ENCODE data around the gene SPATC1L. TPM values are rescaled to one million over a fixed set of nuclear protein-coding genes. Genes with fewer than 3 reads are reported as not detected.

The SPATC1L gene
- total RNA-seq, 1 donor from 2014 or later, result 4.5 TPM

DNA sequence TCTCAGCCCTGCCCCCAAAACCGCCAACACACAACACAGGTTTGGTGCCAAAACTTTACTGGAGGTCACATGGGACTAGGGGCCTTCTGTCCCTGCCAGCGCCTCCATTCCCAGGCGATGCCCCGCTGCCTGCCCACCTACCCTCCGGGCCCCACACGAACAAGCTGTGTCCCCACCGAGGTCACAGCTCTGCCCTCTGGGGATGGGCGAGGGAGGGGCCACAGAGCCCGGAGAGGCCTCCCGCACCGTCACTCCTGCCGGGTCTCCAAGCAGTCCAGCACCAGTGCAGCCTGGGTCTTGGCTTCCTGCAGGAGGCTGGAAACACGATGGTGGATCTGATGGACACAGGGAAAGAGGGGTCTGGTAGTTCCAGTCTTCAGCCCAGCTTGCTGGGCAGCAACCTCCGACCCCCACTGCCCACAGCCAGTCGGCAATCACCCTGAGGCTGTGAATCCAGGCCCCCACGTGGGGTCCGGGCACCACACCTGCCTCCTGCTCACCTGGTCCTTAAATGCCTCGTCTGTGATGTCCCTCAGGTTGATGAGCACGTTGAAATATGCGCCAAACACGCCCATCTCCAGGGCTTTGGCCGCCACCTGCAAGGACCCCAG, 47.4 kb downstream of the SPATC1L start:
- DNase-seq (ENCODE audit: low read depth), result no peak

- DNase-seq (ENCODE audit: low read depth), result no peak
Measured at GRCh38 chr21:46135782-46136395, 48.4 kb downstream of the SPATC1L start.

- DNase-seq (ENCODE audit: low read depth), result no peak
Measured at GRCh38 chr21:46131838-46132651, 52.2 kb downstream of the SPATC1L start.

DNA sequence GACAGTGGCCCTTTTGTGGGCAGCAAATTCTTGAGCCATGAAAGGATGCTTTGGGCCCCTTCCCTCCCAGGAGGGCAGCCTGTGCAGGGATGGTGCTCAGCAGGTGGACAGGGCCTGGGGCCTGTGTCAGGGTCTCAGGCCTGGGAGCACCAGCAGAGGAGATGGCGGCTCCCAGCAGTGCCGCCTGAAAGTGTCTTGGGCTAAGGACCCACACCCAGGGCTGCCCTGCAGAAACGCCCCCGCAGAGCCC, 52.7 kb downstream of the SPATC1L start:
- DNase-seq (ENCODE audit: low read depth), result no peak

DNA sequence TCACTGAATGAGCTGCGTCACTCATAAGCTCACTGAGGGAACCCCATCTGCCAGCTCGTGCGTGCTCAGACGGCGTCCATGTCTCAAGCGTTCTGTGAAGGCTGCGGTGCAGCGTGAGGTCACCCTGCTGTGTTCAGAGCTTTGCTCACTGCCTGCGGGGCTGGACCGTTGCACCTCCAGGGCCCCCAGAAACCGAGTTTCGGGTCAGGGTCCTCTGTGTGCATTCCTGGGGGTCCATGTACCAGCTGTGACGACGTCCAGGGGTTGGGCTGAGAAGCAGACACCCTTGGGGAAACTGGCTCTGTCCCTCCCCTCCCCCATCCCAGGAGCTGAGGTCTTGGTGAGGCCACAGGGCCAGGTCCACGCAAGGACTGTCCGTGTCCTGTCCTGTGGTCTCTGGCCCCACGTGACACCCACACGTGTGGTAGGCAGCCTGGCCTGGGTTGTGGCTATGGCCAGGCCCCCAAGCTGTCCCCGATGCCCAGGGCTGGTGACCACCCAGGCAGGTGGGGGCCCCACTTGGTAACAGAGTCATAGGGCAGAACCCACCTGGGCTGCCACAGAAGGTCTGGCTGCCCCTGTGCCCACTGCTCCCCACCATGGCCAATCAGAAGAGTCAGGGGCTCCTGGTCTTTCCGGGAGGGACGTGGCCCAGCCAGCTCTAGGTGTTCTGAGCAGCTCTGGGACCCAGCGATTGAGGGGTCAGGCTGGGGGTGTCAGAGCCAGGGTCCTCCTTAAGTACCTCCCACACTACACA, 53.2 kb downstream of the SPATC1L start:
- no peak for DNase-seq (ENCODE audit: low read depth)

DNA sequence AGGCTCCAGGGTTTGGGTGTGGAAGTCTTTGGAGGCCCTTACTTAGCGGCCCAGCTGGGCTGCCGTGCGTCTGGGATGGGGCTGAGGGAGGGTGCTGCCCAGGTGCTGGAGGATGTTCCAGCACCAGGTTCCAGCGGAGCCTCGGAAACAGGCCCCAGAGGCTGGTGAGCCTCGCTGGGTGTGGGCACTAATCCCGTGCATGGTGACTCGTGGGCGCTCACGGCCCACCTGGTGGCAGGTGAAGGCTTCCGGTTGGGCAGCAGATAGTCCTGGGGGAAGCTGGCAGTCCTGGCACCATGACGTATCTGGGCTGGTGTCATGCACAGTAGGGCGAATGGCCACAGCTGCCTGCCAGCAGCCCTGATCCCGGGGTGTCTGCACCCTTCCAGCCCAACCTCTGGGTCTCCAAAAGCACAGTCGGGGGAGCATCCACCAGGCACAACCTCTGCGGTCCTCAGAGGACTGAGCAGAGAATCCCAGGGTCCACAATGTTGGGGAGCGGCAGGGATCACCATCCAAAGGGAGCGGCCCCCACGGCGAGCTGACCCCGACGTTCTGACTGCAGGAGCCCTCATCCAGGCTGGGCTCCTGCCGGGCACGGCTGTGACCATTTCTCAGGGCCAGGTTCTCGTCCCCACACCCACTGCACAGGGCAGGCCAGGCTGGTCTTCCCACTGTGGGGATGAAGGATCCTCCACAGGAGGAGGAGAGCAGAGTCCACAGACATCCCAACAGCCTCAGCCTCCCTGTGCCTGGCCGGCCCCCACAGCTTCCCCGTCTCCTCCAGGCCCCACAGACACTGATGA, 54.2 kb downstream of the SPATC1L start:
- no peak for DNase-seq (ENCODE audit: low read depth)

GRCh38 chr21:46128933-46129571, 55.2 kb downstream of the SPATC1L start:
- no peak for DNase-seq (ENCODE audit: low read depth)

- DNase-seq (ENCODE audit: low read depth), result no peak
Measured at GRCh38 chr21:46128106-46128932, 55.9 kb downstream of the SPATC1L start.

DNA sequence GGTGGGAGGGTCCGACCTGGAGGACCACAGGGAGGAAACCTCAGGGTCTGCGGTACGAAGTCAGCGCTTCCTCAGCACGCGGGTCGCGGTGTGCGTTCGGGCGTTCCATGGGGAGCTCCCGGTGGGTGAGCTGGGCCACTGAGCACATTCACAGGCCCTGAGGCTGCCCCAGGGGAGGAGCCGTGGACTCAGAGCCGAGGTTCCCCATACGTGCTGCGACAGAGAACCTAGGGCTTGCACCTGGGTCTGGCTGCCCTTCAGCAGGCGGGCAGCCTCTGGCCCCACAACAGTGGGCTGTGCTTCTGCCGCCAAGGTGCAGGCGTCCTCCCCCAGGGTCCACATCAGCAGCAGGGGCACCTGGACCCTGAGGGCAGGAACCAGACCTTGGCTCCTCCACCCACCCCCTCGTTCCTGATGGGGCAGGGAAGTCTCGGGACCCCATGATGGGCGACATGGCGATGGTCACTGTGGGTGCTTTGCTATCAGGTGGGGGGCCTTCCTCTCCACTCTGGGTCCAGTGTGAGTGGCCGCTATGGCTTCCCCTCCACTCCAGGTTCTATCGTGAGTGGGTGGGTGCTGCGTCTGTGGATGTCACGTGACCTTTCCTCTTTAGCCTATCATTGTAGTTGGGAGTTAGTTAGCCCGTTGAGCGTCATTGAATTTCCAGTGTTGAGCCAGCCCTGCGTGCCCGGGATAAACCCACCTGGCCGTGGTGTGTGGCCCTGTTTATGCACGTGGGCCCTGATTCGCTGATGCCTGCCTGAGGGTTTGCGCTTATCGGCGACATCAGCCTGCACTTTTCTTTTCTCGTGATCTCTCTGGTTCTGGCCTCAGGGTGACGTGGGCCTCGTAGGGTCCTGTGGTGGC, 56.8 kb downstream of the SPATC1L start:
- DNase-seq (ENCODE audit: low read depth), result no peak

DNA sequence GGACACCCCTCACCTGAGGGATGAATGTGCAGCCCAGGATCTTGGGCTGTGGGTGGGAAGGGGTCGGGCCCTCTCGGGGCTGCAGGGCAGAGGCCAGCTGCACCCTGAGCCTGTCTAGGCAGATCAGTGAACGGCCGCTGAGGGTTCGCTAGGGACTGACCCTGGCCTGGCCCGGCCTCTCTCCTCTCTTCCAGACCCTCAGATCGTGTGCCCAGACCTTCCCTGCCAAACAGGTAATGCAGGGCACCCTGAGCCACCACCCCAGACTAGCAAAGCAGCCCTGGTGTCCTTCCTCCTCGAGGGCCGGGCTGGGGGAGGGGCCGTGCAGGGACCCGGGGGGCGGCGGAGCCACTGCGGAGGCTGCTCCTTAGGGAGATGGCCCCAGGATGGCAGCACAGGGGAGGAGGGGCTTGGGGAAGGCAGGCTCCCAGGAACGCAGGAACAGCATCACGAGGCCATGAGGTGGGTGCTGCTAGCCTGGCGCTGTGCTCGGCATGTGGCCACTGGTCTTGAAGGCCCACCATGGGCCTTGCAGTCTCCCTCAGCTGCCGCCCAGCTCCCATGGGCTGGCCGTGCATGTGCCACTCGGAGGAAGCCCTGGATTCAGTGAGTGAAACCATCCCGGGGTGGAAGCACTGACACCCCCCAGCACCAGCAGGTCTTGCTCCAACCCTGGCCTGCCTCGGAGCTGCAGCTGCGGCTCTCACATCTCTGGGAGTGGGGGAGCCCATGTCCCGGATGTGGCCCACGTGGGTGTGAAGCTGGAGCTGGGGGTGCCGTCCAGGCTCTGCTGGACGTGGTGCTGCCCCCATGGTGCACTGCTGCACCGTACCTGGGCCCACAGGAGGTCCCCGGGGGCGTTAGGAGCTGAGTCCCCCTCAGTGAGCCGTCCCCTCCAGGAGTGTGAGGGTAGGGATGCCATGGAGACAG, 57.7 kb downstream of the SPATC1L start:
- no peak for DNase-seq (ENCODE audit: low read depth)

DNA sequence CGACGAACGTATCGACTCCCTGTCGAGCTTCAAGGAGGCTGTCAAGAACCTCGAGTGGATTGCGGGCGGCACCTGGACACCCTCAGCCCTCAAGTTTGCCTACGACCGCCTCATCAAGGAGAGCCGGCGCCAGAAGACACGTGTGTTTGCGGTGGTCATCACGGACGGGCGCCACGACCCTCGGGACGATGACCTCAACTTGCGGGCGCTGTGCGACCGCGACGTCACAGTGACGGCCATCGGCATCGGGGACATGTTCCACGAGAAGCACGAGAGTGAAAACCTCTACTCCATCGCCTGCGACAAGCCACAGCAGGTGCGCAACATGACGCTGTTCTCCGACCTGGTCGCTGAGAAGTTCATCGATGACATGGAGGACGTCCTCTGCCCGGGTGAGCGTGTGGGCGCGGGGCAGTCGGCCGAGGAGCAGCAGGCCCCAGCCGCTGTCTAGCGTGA, 58.4 kb downstream of the SPATC1L start:
- DNase-seq (ENCODE audit: low read depth), result no peak

GRCh38 chr21:46124926-46125845, 59.1 kb downstream of the SPATC1L start:
- DNase-seq (ENCODE audit: low read depth), result no peak

DNA sequence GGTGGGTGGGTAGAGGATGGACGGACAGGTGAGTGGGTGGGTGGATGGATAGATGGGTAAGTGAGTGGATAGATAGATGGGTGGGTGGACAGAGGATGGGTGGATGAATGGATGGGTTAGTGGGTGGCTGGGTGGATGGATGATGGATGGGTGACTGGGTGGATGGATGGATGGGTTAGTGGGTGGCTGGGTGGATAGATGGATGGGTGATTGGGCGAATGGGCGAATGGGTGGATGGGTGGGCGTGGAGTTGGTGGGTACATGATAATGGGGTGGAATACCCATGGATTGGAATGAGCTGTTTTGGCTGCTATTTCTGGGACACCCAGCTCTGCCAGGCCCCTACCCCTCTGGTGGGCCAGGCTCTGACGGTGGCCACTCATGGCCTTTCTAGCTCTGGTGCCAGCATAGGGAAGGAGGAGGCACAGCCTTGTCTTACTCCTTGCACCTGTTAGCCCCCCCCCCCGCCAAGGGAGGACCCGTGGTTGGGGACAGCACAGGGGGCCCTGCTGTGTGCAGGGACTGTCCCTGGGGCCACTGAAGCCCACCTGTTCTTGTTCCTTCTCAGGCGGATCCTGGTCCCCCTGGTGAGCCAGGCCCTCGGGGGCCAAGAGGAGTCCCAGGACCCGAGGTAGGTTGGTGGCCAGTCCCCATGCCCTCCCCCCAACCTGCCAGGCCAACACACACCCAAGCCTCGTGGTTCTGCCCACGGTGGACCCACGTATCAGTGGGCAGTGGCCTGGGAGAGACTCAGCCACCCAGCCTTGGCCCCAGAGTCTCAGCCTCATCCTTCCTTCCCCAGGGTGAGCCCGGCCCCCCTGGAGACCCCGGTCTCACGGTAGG, 60.0 kb downstream of the SPATC1L start:
- DNase-seq (ENCODE audit: low read depth), result no peak

DNA sequence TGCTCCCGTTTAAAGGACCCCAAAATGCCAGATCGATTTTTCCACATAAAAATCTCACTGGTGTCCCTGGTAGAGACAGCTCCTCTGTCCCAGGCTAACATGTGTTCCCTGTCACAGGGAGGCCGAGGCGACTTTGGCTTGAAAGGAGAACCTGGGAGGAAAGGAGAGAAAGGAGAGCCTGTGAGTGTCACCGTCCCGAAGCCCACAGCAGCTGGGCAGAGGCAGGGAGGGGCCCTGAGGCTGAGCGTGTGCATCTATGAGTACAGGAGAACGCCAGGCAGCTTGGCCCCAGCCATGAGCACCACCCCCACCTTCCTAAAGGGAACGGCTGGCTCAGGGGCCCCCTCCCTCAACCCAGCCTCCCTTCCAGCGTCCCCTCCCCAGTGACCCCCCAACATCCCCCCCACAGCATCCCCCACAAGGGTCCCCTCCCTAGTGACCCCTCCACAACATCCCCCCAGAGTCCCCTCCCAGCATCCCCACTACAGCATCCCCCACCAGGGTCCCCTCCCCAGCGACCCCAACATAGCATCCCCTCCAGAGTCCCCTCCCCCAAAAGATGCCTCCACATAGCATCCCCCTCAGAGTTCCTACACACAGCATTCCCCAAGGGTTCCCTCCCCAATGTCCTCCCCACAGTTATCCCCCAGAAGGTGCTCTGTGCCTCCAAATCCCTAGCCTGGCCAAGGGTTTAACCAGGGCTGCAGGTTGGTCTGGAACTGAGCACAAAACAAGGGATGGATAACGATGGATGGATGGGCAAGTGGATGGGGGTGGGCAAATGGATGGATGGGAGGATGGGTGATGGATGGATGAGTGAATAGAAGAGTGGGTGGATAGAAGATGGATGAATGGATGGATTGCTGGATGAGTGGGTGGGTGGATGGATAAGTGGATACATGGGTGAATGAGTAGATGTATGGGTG, 61.2 kb downstream of the SPATC1L start:
- DNase-seq (ENCODE audit: low read depth), result no peak

GRCh38 chr21:46122237-46122671, 62.0 kb downstream of the SPATC1L start:
- no peak for DNase-seq (ENCODE audit: low read depth)
